HCT116 (cell line): Measurements from ENCODE around the gene PLAC8. TPM values are rescaled to one million over a fixed set of nuclear protein-coding genes. Genes with fewer than 3 reads are reported as not detected.

Experiments used
- ATAC-seq: fragments of 200-7000 bp; cut with Tn5 transposase; 2 replicates; pipeline ENCODE4 v1.9.1; 2020; ENCODE audit warnings: mild to moderate bottlenecking, moderate library complexity
- BruUV-seq: library from RNA; stranded (reverse); fragments of 400-500 nt; replicated peaks from 2 replicates; lab custom pipeline; 2021; lab: Mats Ljungman, UMichigan
- CTCF ChIA-PET: fragments of 300-600 bp; sonication (Branson Sonifier 250); formaldehyde crosslinking; loops from one replicate; lab custom pipeline; 2021; ENCODE audit warnings: antibody characterized with exemption; lab: Charles Lee
- POLR2A ChIA-PET: fragments of 300-600, 350-600 bp; sonication (Branson Sonifier 250); formaldehyde crosslinking; loops from one replicate; lab custom pipeline; 2021; ENCODE audit warnings: antibody characterized with exemption; lab: Charles Lee
- RAD21 ChIA-PET, 2 experiments: fragments of 300-600 bp; sonication (Branson Sonifier 250); formaldehyde crosslinking; loops; one replicate each; lab custom pipeline; 2023; ENCODE audit warnings: low total read pairs in 2 of 2; ENCODE audit not compliant: uncharacterized antibody in 2 of 2, unreplicated experiment in 2 of 2, low non-redundant PET in 1 of 2; lab: Charles Lee
- DNase-seq: peaks from one replicate; pipeline ENCODE4 v3.0.0-alpha.2; 2010; ENCODE audit warnings: low read depth, low spot score
- H2AFZ ChIP-seq: fragments of 200-600 bp; shearing (Covaris generic), sonication (generic); 2 replicates; pipeline ENCODE4 v1.6.1; 2017; ENCODE audit warnings: low read depth, mixed run types, mixed read lengths, antibody characterized with exemption, low read length; ENCODE audit not compliant: poor library complexity, severe bottlenecking
- H3K27ac ChIP-seq: 2 replicates; pipeline ENCODE4 v1.5.1; 2012; ENCODE audit warnings: low read depth, low read length
- H3K27me3 ChIP-seq: fragments of 200-600 bp; sonication (generic); 2 replicates; pipeline ENCODE4 v1.6.1; 2016; ENCODE audit warnings: mixed run types, low read length, mixed read lengths; ENCODE audit not compliant: insufficient read depth
- H3K36me3 ChIP-seq, 2 experiments: fragments of 200-500 bp in 1 of 2; fragments of 200-600 bp in 1 of 2; sonication (Bioruptor generic) in 1 of 2; sonication (generic) in 1 of 2; 2 replicates each; pipeline versions ENCODE4 v1.5.1 to v1.6.1; 2014 to 2016; ENCODE audit warnings: low read length in 2 of 2, inconsistent platforms in 1 of 2, mixed read lengths in 1 of 2, mixed run types in 1 of 2; ENCODE audit not compliant: insufficient read depth in 2 of 2, control insufficient read depth in 1 of 2
- H3K4me1 ChIP-seq, 2 experiments: fragments of 200-600 bp in 1 of 2; sonication (generic) in 1 of 2; 2 replicates each; pipeline versions ENCODE4 v1.5.1 to v1.6.1; 2012 to 2017; ENCODE audit warnings: low read length in 2 of 2, inconsistent platforms in 1 of 2, mild to moderate bottlenecking in 1 of 2, mixed read lengths in 1 of 2, mixed run types in 1 of 2, moderate library complexity in 1 of 2; ENCODE audit not compliant: insufficient read depth in 2 of 2, control insufficient read depth in 1 of 2
- H3K4me2 ChIP-seq: fragments of 200-600 bp; sonication (generic); 2 replicates; pipeline ENCODE4 v1.6.1; 2017; ENCODE audit warnings: mixed run types, low read length, mixed read lengths
- H3K4me3 ChIP-seq, 2 experiments: fragments of 200-600 bp in 1 of 2; sonication (generic) in 1 of 2; replicated peaks in 1 of 2; 2 replicates each; pipeline ENCODE4 v1.5.1; 2011 to 2016; ENCODE audit warnings: low read length in 2 of 2, control low read depth in 1 of 2, low read depth in 1 of 2, mild to moderate bottlenecking in 1 of 2, mixed read lengths in 1 of 2, mixed run types in 1 of 2
- H3K79me2 ChIP-seq: fragments of 200-600 bp; sonication (generic); 2 replicates; pipeline ENCODE4 v1.6.1; 2017; ENCODE audit warnings: mild to moderate bottlenecking, mixed run types, low read length, moderate library complexity, mixed read lengths; ENCODE audit not compliant: insufficient read depth
- H3K9ac ChIP-seq: fragments of 200-600 bp; sonication (generic); 2 replicates; pipeline ENCODE4 v1.6.1; 2016; ENCODE audit warnings: low read length, mixed read lengths
- H3K9me2 ChIP-seq: fragments of 200-600 bp; sonication (generic), shearing (Covaris generic); 2 replicates; pipeline ENCODE4 v1.6.1; 2017; ENCODE audit warnings: mixed run types, mild to moderate bottlenecking, moderate library complexity; ENCODE audit not compliant: insufficient read depth
- H3K9me3 ChIP-seq, 2 experiments: fragments of 200-500 bp in 1 of 2; fragments of 200-600 bp in 1 of 2; sonication (Bioruptor generic) in 1 of 2; sonication (generic) in 1 of 2; 2 replicates each; pipeline ENCODE4 v1.6.1; 2014 to 2017; ENCODE audit warnings: low read length in 2 of 2, mixed read lengths in 2 of 2, inconsistent platforms in 1 of 2, low read depth in 1 of 2, mild to moderate bottlenecking in 1 of 2, mixed run types in 1 of 2, moderate library complexity in 1 of 2; ENCODE audit not compliant: control insufficient read depth in 1 of 2, insufficient read depth in 1 of 2
- H4K20me1 ChIP-seq: fragments of 200-600 bp; sonication (generic), shearing (Covaris generic); 2 replicates; pipeline ENCODE4 v1.6.1; 2017; ENCODE audit warnings: mixed run types, mild to moderate bottlenecking, moderate library complexity; ENCODE audit not compliant: insufficient read depth
- ATF3 ChIP-seq: IDR thresholded peaks from 2 replicates; pipeline ENCODE4 v1.6.1; 2012
- CEBPB ChIP-seq: IDR thresholded peaks from 2 replicates; pipeline ENCODE4 v1.6.1; 2012; ENCODE audit warnings: low read depth
- CTCF ChIP-seq, 3 experiments: fragments of 200-600 bp in 1 of 3; sonication (generic) in 1 of 3; IDR thresholded peaks in 2 of 3; conservative IDR thresholded peaks in 1 of 3; 2 replicates each; pipeline ENCODE4 v1.5.1; 2012 to 2017; ENCODE audit warnings: low read depth in 2 of 3, low read length in 2 of 3, antibody characterized with exemption in 1 of 3, borderline replicate concordance in 1 of 3, control low read depth in 1 of 3, mild to moderate bottlenecking in 1 of 3, mixed read lengths in 1 of 3, mixed run types in 1 of 3, moderate library complexity in 1 of 3; ENCODE audit not compliant: insufficient read depth in 1 of 3
- EGR1 ChIP-seq: IDR thresholded peaks from 2 replicates; pipeline ENCODE4 v1.6.1; 2012; ENCODE audit warnings: low read depth
- ELF1 ChIP-seq: IDR thresholded peaks from 2 replicates; pipeline ENCODE4 v1.6.1; 2012; ENCODE audit warnings: low read depth, borderline replicate concordance
- FOSL1 ChIP-seq: IDR thresholded peaks from 2 replicates; pipeline ENCODE4 v1.6.1; 2012; ENCODE audit warnings: low read depth
- MAX ChIP-seq: IDR thresholded peaks from 2 replicates; pipeline ENCODE4 v1.6.1; 2012
- POLR2AphosphoS5 ChIP-seq: IDR thresholded peaks from 2 replicates; pipeline ENCODE4 v1.6.1; 2011; ENCODE audit warnings: mild to moderate bottlenecking, low read depth, low read length, moderate library complexity
- RAD21 ChIP-seq: IDR thresholded peaks from 2 replicates; pipeline ENCODE4 v1.6.1; 2012; ENCODE audit warnings: low read depth, mild to moderate bottlenecking
- REST ChIP-seq: IDR thresholded peaks from 2 replicates; pipeline ENCODE4 v1.6.1; 2012; ENCODE audit warnings: low read depth
- SIN3A ChIP-seq: IDR thresholded peaks from 2 replicates; pipeline ENCODE4 v1.6.1; 2012; ENCODE audit warnings: low read depth
- SP1 ChIP-seq: IDR thresholded peaks from 2 replicates; pipeline ENCODE4 v1.6.1; 2012; ENCODE audit warnings: low read depth
- TCF7L2 ChIP-seq: IDR thresholded peaks from 2 replicates; pipeline ENCODE4 v1.7.0; 2011; ENCODE audit warnings: borderline replicate concordance, inconsistent platforms; ENCODE audit not compliant: insufficient read depth, insufficient read length; ENCODE audit errors: extremely low read depth
- YY1 ChIP-seq: IDR thresholded peaks from 2 replicates; pipeline ENCODE4 v1.6.1; 2011; ENCODE audit warnings: low read length, low read depth, moderate library complexity, mild to moderate bottlenecking; ENCODE audit not compliant: insufficient replicate concordance; ENCODE audit errors: extremely low read depth
- ZBTB33 ChIP-seq: IDR thresholded peaks from 2 replicates; pipeline ENCODE4 v1.6.1; 2011; ENCODE audit warnings: mild to moderate bottlenecking, low read length, moderate library complexity; ENCODE audit not compliant: insufficient replicate concordance; ENCODE audit errors: extremely low read depth
- ZNF274 ChIP-seq: fragments of 200-500 bp; sonication (Bioruptor generic); IDR thresholded peaks from 2 replicates; pipeline ENCODE4 v1.6.1; 2014; ENCODE audit warnings: mild to moderate bottlenecking, low read depth, low read length, inconsistent platforms
- intact Hi-C: fragments of 100-400 bp; cut with micrococcal nuclease; formaldehyde crosslinking; loops from 2 replicates; pipeline ENCODE4 v1.10.0; 2022
- total RNA-seq: library from RNA; stranded (reverse); gene quantifications from one replicate; pipeline ENCODE4 v1.2.1, GENCODE V29; 2021; ENCODE audit not compliant: unreplicated experiment

PLAC8 gene
- total RNA-seq, 1 experiment from 2014 or later, result 0.61 TPM

GRCh38 chr4:83110970-83111750, 3.4 kb downstream of the PLAC8 start:
- H4K20me1 ChIP-seq, result no peaks in the 10 kb centered on the region
- ATAC-seq, result no peak; the same call in 1 of the 2 replicates
- BruUV-seq, result no TSS peak
- DNase-seq, result no peak
- peak overlapping the region; percentile 45; the same call in 1 of the 2 replicates for H3K4me2 ChIP-seq
- ChIA-PET POLR2A (no interaction called here), RAD21 (no interaction called here), CTCF (interaction anchor here (0.6 to 1.9 kb wide), 6 partner anchors 8 to 140 kb away, joined by 3 to 8 read pairs (median 3); no protein-coding TSS in a partner anchor)
- H3K9ac ChIP-seq, result no peak overlapping the region
- peaks cover 7 to 21% of the 10 kb centered on the region in 2 experiments; a peak in 3 of 4 replicates for H3K4me1 ChIP-seq
- H3K9me3 ChIP-seq, result no peaks in the 10 kb centered on the region
- H3K27me3 ChIP-seq, result no peaks in the 10 kb centered on the region
- intact Hi-C loops, result no loop called here
- no peak overlapping the region for H3K27ac ChIP-seq
- peak overlapping the region; percentile 84 for H2AFZ ChIP-seq
- H3K9me2 ChIP-seq, result no peaks in the 10 kb centered on the region
- no peaks in the 10 kb centered on the region for H3K79me2 ChIP-seq
- TF ChIP-seq CTCF (IDR thresholded peaks at IDR 0.05 in 2 of 3, conservative IDR thresholded peaks at IDR 0.05 in 1 of 3; ENCODE audit: borderline replicate concordance in 1 of 3, insufficient read depth in 1 of 3, low read depth in 2 of 3, low read length in 2 of 3) (no peak), ZNF274 (no peak), EGR1 (no peak), FOSL1 (no peak), CEBPB (no peak), ATF3 (no peak), ELF1 (no peak), SP1 (no peak), YY1 (no peak), MAX (no peak), SIN3A (no peak), REST (no peak), TCF7L2 (no peak), RAD21 (no peak), POLR2AphosphoS5 (no peak), ZBTB33 (no peak)
- no peaks in the 10 kb centered on the region for H3K36me3 ChIP-seq
- no peak overlapping the region for H3K4me3 ChIP-seq
